ENCODE measurements around the gene TNIK. TPM values are rescaled to one million over a fixed set of nuclear protein-coding genes. Genes with fewer than 3 reads are reported as not detected.

Gene TNIK
- total and polyA plus RNA-seq, 2 of the 13 experiments (the other 11 are each of a cell fraction or from before 2014, with no cell fraction given): 0.15 to 0.22 TPM

GRCh38 chr3:171282041-171282440 is 178.2 kb downstream of the TNIK start (continued):
- no peak for TF ChIP-seq CERS6 (CRISPR knock-in tag; IDR thresholded peaks at IDR 0.05)
- TF ChIP-seq ZNF414 (CRISPR knock-in tag; IDR thresholded peaks at IDR 0.05): no peak
- TF ChIP-seq NR3C1 (CRISPR knock-in tag; IDR thresholded peaks at IDR 0.05): no peak
- TF ChIP-seq HNF1A (IDR thresholded peaks at IDR 0.05; ENCODE audit: low read depth): no peak
- TF ChIP-seq HNF1A (CRISPR knock-in tag; IDR thresholded peaks at IDR 0.05; ENCODE audit: borderline replicate concordance): no peak
- TF ChIP-seq TFDP2 (CRISPR knock-in tag; IDR thresholded peaks at IDR 0.05): no peak
- no peak for TF ChIP-seq TFE3 (CRISPR knock-in tag; IDR thresholded peaks at IDR 0.05)

Measured in HepG2 (cell line).